ENCODE measurements around the gene AMT. TPM values are rescaled to one million over a fixed set of nuclear protein-coding genes. Genes with fewer than 3 reads are reported as not detected.
A peak's percentile ranks its signal among the peaks of the same experiment; 100 is the strongest.

Gene AMT
- total and polyA plus RNA-seq, 2 of the 13 experiments (the other 11 are each of a cell fraction or from before 2014, with no cell fraction given), result 35.3 to 59.0 TPM

- no peak overlapping the region for H2AFZ ChIP-seq (ENCODE audit: low read length)
- H4K20me1 ChIP-seq (ENCODE audit: insufficient read depth, low read length), result no peaks in the 10 kb centered on the region
- H3K36me3 ChIP-seq (replicated peaks in 1 of 2; ENCODE audit: control insufficient read depth in 1 of 2, insufficient read depth in 2 of 2, low read length in 2 of 2), result no peaks in the 10 kb centered on the region
- in situ Hi-C loops (cut with HindIII; ENCODE audit: extremely low pct_ligation_motif_present, low pct_unique_long_range_greater_than_20kb), result no loop called here
- no peak overlapping the region for H3K4me2 ChIP-seq (ENCODE audit: low read depth, low read length)
- H3K79me2 ChIP-seq (ENCODE audit: insufficient read depth, low read length), result no peaks in the 10 kb centered on the region
- no TSS peak for BruUV-seq (replicated peaks)
- H3K9me3 ChIP-seq (ENCODE audit: low read length), result no peaks in the 10 kb centered on the region
- no peak overlapping the region for H3K27ac ChIP-seq (ENCODE audit: extremely low read length, insufficient read depth, low read length)
- no peak overlapping the region for H3K9ac ChIP-seq (ENCODE audit: insufficient read depth, low read depth, low read length)
- ChIA-PET POLR2A (no interaction called here), CTCF (ENCODE audit: low intra/inter-chr PET ratio, low total read pairs) (no interaction called here)
- FAIRE-seq (no peak), ATAC-seq (no peak), DNase-seq (ENCODE audit: low spot score) (no peak)
- TF ChIP-seq ZNF629 (CRISPR knock-in tag; conservative IDR thresholded peaks at IDR 0.05) (peak; percentile 71), GATAD1 (CRISPR knock-in tag; IDR thresholded peaks at IDR 0.05) (no peak)
- WGBS (ENCODE audit: low lambda C conversion rate), result 82% methylated on average over 2 of the region's 3 CpGs
- no peak overlapping the region for H3K4me3 ChIP-seq (replicated peaks in 1 of 3; ENCODE audit: insufficient read depth in 1 of 3, low read depth in 2 of 3, low read length in 3 of 3)
- intact Hi-C loops (cut with micrococcal nuclease; ENCODE audit: unreplicated experiment), result no loop called here
- H3K4me1 ChIP-seq (ENCODE audit: insufficient read depth, low read length), result peaks cover 63% of the 10 kb centered on the region
- H3K27me3 ChIP-seq (ENCODE audit: control insufficient read depth in 1 of 2, insufficient read depth in 2 of 2, low read length in 2 of 2), result no peaks in the 10 kb centered on the region
These were observed 34.2 kb upstream of the AMT start for GRCh38 chr3:49456466-49456865.

GRCh38 chr3:49454898-49455681 lies 32.8 kb upstream of the AMT start:
- no CpG with 5 or more reads among the region's 3 CpGs for WGBS (ENCODE audit: low lambda C conversion rate)
- ATAC-seq (peak; percentile 18), FAIRE-seq (no peak), DNase-seq (ENCODE audit: low spot score) (no peak)
- Histone ChIP-seq H3K9ac (ENCODE audit: insufficient read depth, low read depth, low read length) (no peak overlapping the region), H3K4me1 (ENCODE audit: insufficient read depth, low read length) (peaks cover 50% of the 10 kb centered on the region), H3K27ac (ENCODE audit: extremely low read length, insufficient read depth, low read length) (no peak overlapping the region), H3K27me3 (ENCODE audit: control insufficient read depth in 1 of 2, insufficient read depth in 2 of 2, low read length in 2 of 2) (no peaks in the 10 kb centered on the region), H3K4me2 (ENCODE audit: low read depth, low read length) (peak overlapping the region; percentile 14; the same call in 1 of the 2 replicates), H4K20me1 (ENCODE audit: insufficient read depth, low read length) (no peaks in the 10 kb centered on the region), H3K36me3 (replicated peaks in 1 of 2; ENCODE audit: control insufficient read depth in 1 of 2, insufficient read depth in 2 of 2, low read length in 2 of 2) (no peaks in the 10 kb centered on the region), H2AFZ (ENCODE audit: low read length) (no peak overlapping the region), H3K79me2 (ENCODE audit: insufficient read depth, low read length) (no peaks in the 10 kb centered on the region), H3K9me3 (ENCODE audit: low read length) (no peaks in the 10 kb centered on the region), H3K4me3 (replicated peaks in 1 of 3; ENCODE audit: insufficient read depth in 1 of 3, low read depth in 2 of 3, low read length in 3 of 3) (no peak overlapping the region; a peak in 1 of 6 replicates)
- POLR2A ChIA-PET, result interaction anchor here (1.0 to 1.2 kb wide), 4 partner anchors 10 to 45 kb away, joined by 3 to 7 read pairs (median 4); partner anchors contain the start of genes RHOA and TCTA
- in situ Hi-C loops (cut with HindIII; ENCODE audit: extremely low pct_ligation_motif_present, low pct_unique_long_range_greater_than_20kb) (no loop called here), intact Hi-C loops (cut with micrococcal nuclease; ENCODE audit: unreplicated experiment) (loop anchor here (1.0 kb wide), 2 partner anchors 84 to 216 kb away; no protein-coding TSS in a partner anchor)
- CTCF ChIA-PET (ENCODE audit: low intra/inter-chr PET ratio, low total read pairs), result interaction anchor here (1.3 kb wide), 1 partner anchor 217 kb away, joined by 5 read pairs; no protein-coding TSS in a partner anchor
- no TSS peak for BruUV-seq (replicated peaks)
- no peak for TF ChIP-seq PAX8 (CRISPR knock-in tag; IDR thresholded peaks at IDR 0.05; ENCODE audit: borderline replicate concordance)
- no peak for TF ChIP-seq HMGXB4 (CRISPR knock-in tag; IDR thresholded peaks at IDR 0.05; ENCODE audit: borderline replicate concordance in 1 of 2, low read depth in 1 of 2)
- no peak for TF ChIP-seq KDM5A (IDR thresholded peaks at IDR 0.05; ENCODE audit: borderline replicate concordance, low read length)
- TF ChIP-seq GFI1 (CRISPR knock-in tag; IDR thresholded peaks at IDR 0.05; ENCODE audit: borderline replicate concordance), result no peak
- TF ChIP-seq KDM1A (CRISPR knock-in tag; IDR thresholded peaks at IDR 0.05), result no peak
- no peak for TF ChIP-seq ZNF773 (CRISPR knock-in tag; IDR thresholded peaks at IDR 0.05; ENCODE audit: borderline replicate concordance)
- TF ChIP-seq RARG (CRISPR knock-in tag; IDR thresholded peaks at IDR 0.05; ENCODE audit: low read depth), result no peak
- no peak for TF ChIP-seq YY1 (IDR thresholded peaks at IDR 0.05; ENCODE audit: insufficient read depth, insufficient replicate concordance, low read depth, low read length)
- TF ChIP-seq DPF2 (CRISPR knock-in tag; IDR thresholded peaks at IDR 0.05; ENCODE audit: borderline replicate concordance, low read depth), result no peak
- no peak for TF ChIP-seq ZNF629 (CRISPR knock-in tag; conservative IDR thresholded peaks at IDR 0.05)
- TF ChIP-seq ZNF337 (CRISPR knock-in tag; IDR thresholded peaks at IDR 0.05; ENCODE audit: borderline replicate concordance, low read depth), result no peak
- no peak for TF ChIP-seq MYNN (CRISPR knock-in tag; IDR thresholded peaks at IDR 0.05; ENCODE audit: low read depth)
- TF ChIP-seq SOX5 (CRISPR knock-in tag; IDR thresholded peaks at IDR 0.05; ENCODE audit: borderline replicate concordance), result no peak
- no peak for TF ChIP-seq ELF3 (CRISPR knock-in tag; IDR thresholded peaks at IDR 0.05)
- no peak for TF ChIP-seq CENPX (CRISPR knock-in tag; IDR thresholded peaks at IDR 0.05)

All from HepG2 (cell line).